Measurements from ENCODE around the gene METTL15.

DNA sequence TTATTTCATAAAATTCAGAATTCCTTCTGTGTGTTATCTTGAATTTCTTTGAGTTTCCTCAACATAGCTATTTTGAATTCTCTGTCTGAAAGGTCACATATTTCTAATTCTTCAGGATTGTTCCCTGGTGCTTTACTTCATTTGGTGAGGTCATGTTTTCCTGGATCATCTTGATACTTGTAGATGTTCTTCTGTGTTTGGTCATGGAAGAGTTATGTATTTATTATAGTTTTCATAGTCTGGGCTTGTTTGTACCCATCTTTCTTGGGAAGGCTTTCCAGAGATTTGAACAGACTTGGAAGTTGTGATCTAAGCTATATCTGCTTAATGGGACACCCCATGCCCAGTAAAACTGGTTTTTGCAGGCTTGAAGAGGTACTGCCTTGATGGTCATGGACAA is 149.6 kb downstream of the METTL15 start:
- no peak for TF ChIP-seq EZH2 (IDR thresholded peaks at IDR 0.05; ENCODE audit: borderline replicate concordance, low read length)
- TF ChIP-seq, protein P1, sequence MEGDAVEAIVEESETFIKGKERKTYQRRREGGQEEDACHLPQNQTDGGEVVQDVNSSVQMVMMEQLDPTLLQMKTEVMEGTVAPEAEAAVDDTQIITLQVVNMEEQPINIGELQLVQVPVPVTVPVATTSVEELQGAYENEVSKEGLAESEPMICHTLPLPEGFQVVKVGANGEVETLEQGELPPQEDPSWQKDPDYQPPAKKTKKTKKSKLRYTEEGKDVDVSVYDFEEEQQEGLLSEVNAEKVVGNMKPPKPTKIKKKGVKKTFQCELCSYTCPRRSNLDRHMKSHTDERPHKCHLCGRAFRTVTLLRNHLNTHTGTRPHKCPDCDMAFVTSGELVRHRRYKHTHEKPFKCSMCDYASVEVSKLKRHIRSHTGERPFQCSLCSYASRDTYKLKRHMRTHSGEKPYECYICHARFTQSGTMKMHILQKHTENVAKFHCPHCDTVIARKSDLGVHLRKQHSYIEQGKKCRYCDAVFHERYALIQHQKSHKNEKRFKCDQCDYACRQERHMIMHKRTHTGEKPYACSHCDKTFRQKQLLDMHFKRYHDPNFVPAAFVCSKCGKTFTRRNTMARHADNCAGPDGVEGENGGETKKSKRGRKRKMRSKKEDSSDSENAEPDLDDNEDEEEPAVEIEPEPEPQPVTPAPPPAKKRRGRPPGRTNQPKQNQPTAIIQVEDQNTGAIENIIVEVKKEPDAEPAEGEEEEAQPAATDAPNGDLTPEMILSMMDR (IDR thresholded peaks at IDR 0.05; ENCODE audit: low read length), result no peak

All from OCI-LY1 (cell line).